SH-SY5Y (cell line): ENCODE data around the gene IDH1.

ENCODE experiments used
- GATA2 ChIP-seq: IDR thresholded peaks from 2 replicates; pipeline ENCODE4 v1.6.1; 2011; ENCODE audit warnings: mild to moderate bottlenecking, low read depth, low read length
- GATA3 ChIP-seq: IDR thresholded peaks from 2 replicates; pipeline ENCODE4 v1.6.1; 2011; ENCODE audit warnings: low read depth, mild to moderate bottlenecking, low read length, moderate library complexity

Gene IDH1

DNA sequence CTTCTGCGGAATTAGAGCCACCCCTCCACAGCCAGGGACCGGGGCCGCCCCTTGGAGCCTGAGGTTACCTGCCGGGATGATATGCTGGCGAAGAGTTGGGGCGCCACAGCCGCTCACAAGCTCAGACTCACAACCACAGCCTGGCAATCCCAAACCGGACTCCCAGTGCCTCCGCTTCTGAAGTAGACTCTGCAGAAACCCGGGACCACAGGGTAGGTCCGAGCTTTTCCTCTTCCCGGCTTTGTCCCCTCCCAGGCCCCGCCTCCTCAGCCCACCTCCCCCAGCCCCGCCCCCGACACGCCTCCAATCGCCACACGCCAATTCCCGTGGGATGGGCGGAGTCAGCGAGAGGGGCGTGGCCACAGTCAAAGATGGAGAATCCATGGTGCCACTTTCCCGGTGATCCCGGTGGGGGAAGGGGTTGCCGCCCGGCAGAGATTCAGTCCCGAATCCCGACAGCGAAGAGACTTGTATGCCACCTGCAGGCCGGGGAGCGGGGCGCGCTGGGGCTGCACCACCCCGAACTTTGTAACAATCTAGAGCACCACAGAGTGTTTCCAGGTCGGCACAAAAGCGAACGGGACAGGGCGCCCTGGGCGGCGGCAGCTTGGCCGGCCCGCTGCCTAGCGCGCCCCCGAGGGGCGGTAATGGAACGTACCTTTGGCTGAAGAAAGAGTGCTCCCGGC lies at the start of gene IDH1:
IDH1 (minus strand) TSS at position 201 of the 686 bp plus-strand sequence. CDS start 3,520 bp downstream, outside the sequence.
- TF ChIP-seq GATA2 (no peak), GATA3 (no peak)

- TF ChIP-seq GATA3 = no peak
Measured at GRCh38 chr2:208304157-208304556, 49.3 kb upstream of the IDH1 start.

DNA sequence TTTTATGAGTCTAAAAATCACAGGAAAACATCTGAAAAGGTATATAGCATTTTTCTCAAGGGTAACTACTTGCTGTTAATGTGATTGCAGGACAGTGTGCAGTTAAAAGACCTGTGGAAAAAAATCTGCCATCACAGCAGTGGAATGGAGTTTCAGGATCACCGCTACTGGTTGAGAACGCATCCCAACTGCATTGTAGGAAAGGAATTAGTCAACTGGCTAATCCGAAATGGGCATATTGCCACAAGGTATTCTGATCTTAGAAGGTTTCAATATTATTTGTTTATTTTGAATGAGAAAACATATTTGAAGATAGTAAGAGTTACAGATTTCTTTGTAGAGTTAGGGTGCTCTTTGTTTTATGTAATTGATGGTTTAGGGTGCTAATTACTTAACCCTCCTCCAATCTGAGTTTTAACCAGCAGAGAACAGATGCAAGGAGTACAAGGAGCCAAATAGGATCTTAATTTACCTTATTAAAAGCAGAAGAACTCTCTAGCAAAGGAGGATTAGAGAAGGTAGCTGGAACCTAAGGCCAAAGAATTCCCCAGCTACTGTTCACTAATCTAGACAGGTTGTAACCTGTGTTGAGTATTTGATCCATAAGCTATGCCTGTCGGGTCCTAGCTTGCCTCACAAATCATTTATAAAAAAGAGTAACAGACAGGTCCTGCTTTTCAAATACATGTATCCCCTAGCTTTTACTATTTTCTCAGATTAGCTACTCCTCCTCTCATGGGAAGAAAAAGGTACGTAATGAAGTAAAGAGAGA lies 46.2 kb upstream of the IDH1 start:
- TF ChIP-seq GATA3 (no peak), GATA2 (no peak)

- no peak for TF ChIP-seq GATA3
- TF ChIP-seq GATA2 = no peak
Measured at GRCh38 chr2:208297961-208298360, 43.1 kb upstream of the IDH1 start.

DNA sequence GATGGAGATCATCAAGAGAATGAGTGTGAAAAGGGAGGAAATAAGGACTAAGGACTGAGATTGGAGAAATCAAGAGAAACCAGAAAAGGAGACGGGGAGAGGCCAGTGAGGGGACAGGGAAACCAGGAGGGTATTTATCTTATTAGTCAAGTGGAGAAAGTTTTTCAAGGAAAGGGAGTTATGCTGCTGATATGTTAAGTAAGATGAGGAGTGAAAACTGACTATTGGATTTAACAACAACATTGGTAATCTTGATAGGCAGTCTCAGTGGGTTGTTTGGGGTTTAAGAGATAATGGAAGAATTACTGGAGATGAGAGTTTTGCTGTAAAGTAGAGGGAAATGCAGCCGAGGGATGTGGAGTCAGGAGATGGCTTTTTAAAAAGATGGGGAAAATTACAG lies 41.7 kb upstream of the IDH1 start:
- TF ChIP-seq GATA2 (no peak), GATA3 (no peak)

DNA sequence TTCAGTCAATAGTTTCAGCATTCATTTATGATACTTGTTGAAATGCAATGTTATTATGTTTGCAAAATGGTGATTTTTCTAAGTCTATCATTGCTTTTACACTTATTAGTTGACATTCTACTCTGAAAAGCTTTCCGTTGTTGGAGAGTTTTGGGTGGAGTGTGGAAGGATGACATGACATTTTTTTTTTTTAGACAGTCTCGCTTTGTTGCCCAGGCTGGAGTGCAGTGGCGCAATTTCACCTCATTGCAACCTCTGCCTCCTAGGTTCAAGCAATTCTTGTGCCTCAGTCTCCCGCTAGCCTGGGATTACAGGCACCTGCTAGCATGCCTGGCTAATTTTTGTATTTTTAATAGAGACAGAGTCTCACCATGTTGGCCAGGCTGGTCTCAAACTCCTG lies 41.0 kb upstream of the IDH1 start:
- TF ChIP-seq GATA2 = no peak

- TF ChIP-seq GATA3 = no peak
- no peak for TF ChIP-seq GATA2
Measured at GRCh38 chr2:208294482-208295024, 39.7 kb upstream of the IDH1 start.

- no peak for TF ChIP-seq GATA3
- no peak for TF ChIP-seq GATA2
Measured at GRCh38 chr2:208285853-208286252, 31.0 kb upstream of the IDH1 start.

GRCh38 chr2:208280933-208281332 lies 26.1 kb upstream of the IDH1 start:
- no peak for TF ChIP-seq GATA2
- TF ChIP-seq GATA3 = no peak

- TF ChIP-seq GATA3 (no peak), GATA2 (no peak)
Measured at GRCh38 chr2:208280234-208280633, 25.4 kb upstream of the IDH1 start.

DNA sequence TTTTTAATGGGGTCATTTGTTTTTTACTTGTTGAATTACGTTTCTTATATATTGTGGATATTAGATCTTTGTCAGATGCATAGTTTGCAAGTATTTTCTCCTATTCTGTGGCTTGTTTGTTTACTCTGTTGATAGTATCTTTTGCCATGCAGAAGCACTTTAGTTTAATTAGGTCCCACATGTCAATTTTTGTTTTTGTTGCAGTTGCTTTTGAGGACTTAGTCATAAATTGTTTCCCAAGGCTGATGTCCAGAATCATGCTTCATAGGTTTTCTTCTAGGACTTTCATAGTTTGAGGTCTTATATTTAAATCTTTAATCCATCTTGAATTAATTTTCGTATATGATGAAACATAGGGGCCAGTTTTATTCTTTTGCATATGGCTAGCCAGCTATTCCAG lies 24.4 kb upstream of the IDH1 start:
- TF ChIP-seq GATA2 (no peak), GATA3 (no peak)

- no peak for TF ChIP-seq GATA3
- TF ChIP-seq GATA2 = no peak
Measured at GRCh38 chr2:208278549-208278948, 23.7 kb upstream of the IDH1 start.

DNA sequence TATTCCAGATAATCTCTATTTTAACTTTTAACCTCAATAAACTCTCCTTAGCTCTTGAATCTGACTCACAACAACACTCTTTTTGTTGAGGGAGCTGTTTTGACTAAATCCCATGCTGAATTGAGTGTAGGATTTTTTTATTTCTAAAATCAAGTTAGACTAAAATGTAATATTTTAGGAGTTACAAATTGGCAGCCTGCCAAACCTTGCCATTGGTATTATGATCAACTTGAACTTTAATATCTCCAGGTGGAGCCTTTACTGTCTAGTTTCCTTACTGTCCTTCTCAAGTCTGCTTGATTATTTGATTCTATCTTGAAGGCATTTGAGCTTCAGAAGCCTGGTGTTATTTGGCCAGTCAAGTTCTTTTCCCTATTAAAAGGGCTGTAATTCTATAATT lies 19.9 kb upstream of the IDH1 start:
- no peak for TF ChIP-seq GATA3
- TF ChIP-seq GATA2 = no peak

- TF ChIP-seq GATA2 = no peak
- no peak for TF ChIP-seq GATA3
Measured at GRCh38 chr2:208269091-208269490, 14.2 kb upstream of the IDH1 start.
